ENCODE measurements around the gene USO1. TPM values are rescaled to one million over a fixed set of nuclear protein-coding genes. Genes with fewer than 3 reads are reported as not detected.

The USO1 gene
- total and polyA plus RNA-seq, 2 of the 8 experiments (the other 6 are each of a cell fraction or from before 2014, with no cell fraction given): 57.3 to 198 TPM

DNA sequence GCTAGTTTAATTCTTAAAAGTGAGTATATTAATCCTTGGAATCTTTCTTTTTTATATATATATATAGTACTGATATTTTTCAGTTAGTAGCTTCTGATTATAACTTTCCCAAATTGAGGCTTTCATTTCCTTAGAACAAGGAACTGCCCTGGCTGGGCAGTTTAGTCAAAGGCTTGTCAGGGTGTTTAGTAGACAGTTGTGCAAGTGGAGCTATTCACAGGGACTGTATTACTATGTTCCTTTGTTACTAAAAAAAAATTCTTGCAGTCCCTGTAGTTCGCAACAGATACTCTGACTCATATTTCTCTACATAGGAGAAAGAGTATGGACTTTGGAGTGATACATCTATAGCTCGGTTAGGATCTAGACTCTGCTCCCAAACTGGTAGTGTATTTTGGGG, 20.8 kb downstream of the USO1 start (continued):
- no peak for TF ChIP-seq KDM5A (IDR thresholded peaks at IDR 0.05; ENCODE audit: low read length)
